SIG-M5 treated with dmso at 0.1 percent for 504 hours (cell line): ENCODE results near the gene SERGEF.

Experiments
- DNase-seq: peaks from one replicate; lab custom pipeline; 2025; ENCODE audit not compliant: unreplicated experiment; lab: John Stamatoyannopoulos, UW

Gene SERGEF

DNA sequence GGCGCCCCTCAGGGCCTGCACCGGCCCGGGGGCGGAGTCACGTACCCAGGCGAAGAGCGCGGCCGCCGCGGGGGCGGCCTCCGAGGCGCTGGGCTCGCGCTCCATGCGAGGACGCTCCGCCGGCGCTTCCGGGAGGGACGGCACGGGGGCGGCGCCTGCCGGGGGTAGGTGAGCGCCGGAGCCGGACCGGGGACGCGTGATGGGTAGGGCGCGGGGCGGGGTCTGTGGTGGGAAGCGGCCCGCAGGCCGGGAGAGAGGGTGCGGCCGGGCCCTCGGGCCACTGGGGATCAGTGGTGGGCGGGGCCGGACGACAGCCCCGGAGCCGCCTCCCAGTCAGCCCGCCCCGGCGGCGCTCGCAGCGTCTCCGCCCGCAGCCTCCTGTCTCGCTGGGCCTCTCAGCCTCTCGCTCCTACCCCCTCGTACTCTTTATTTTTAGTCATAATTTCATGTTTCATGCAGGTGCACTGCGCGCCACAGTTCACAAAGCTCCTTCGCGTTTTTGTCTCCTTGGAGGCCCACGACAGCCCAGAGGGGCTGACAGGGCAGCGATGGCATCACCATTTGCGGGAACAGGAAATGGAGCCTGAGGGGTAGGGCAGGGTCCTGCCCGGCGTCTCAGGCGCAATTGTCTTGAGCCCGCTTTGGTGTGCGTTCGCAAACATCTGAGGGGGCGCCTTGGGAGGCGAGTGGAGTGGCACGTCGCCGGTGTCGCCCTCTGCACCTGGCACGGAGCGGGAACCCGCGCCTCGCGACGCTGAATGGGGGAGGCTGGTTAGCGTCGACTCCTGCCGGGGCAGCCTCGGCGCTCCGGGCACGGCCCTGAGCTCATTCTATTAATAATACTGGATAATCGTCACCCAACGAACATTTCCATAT lies at the start of gene SERGEF:
SERGEF (minus strand) TSS at position 142 of the 876 bp plus-strand sequence; CDS start at position 105, 37 bp downstream.
- DNase-seq, result peak; percentile 86

GRCh38 chr11:18061351-18061750 lies 48.5 kb upstream of the SERGEF start:
- no peak for DNase-seq

- no peak for DNase-seq
Observed at GRCh38 chr11:18056561-18057181, 43.8 kb upstream of the SERGEF start.

GRCh38 chr11:18054511-18055103 lies 41.8 kb upstream of the SERGEF start:
- no peak for DNase-seq

GRCh38 chr11:18050848-18051247 lies 38.0 kb upstream of the SERGEF start:
- no peak for DNase-seq

GRCh38 chr11:18046116-18046777 lies 33.4 kb upstream of the SERGEF start, which contains the start of gene TPH1:
Gene TPH1 (minus strand): TSS chr11:18046269. CDS start chr11:18040762, 5,507 bp downstream.
- no peak for DNase-seq

GRCh38 chr11:18036456-18036855 lies 23.6 kb upstream of the SERGEF start:
- no peak for DNase-seq

DNA sequence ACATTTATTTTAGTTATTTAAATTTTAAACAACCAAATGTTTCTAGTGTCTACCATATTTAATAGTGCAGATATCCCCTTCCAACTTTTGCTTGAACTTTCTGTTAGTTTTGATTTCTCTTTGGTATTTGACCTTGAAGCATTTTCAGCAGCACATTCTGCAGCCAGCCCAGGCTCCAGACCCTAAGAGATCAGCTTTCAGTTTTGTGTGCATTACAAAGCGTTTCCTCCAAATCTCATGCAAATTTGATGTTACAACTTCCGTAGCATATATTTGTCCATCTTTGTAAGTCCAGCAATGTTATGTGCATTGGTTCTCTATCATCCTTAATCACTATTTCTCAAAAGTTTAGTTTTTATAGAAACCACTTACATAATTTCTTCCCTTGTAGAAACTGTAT lies 14.6 kb upstream of the SERGEF start:
- no peak for DNase-seq

GRCh38 chr11:18022419-18022818 lies 9.6 kb upstream of the SERGEF start:
- no peak for DNase-seq

GRCh38 chr11:18019650-18020049 lies 6.8 kb upstream of the SERGEF start:
- DNase-seq, result no peak

DNA sequence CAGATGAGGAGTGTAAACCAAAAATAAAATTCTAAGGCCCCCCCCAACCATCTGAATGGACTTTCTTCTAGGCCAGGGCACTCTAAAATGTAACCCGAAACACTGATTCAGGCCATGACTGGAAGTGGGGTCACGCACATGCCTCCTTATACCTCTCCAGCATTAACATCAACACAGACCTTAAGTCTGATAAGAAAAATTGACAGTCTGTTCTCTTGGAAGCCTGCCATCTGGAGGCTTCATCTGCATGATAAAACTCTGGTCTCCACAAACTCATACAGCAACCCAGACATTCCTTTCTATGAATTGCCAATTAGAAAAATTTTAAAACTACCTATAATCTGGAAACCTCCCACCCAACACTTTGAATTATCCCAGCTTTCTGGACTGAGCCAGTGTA lies 3.9 kb upstream of the SERGEF start:
- DNase-seq, result no peak

- no peak for DNase-seq
Observed at GRCh38 chr11:18014876-18015275, 2.0 kb upstream of the SERGEF start.

DNA sequence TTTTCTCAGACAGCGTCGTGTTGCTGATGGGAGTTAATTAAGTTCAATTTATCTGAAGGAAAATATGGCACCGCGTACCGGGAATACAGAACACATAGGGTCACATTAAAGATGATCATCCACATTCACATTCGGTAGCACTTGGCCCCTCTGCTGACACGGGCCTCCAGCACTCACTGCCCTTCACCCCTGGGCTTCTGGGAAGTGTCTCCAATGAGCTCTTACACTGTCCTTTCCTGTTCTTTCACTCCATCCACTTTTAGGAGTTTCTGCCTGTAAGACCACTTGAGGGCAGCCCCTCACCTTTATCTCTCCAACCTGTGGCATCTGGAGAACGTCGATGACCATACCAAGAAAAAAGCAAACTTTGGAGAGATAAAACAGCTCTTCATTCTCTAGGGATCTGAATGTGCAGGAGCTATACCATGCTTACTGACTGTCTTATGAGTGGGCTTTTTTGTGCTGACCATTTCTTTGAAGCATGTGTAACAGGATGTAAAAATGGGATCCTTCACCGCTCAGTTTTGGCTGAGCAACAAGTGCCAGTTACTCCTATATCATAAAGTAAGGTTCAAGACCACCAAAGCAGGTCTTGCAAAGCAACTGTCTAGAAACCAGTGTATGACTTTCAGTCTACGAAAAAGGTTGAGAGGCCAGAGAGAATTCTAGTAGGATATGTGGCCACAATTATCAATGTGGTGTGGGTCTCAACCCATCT lies 1.1 kb upstream of the SERGEF start:
- no peak for DNase-seq

DNA sequence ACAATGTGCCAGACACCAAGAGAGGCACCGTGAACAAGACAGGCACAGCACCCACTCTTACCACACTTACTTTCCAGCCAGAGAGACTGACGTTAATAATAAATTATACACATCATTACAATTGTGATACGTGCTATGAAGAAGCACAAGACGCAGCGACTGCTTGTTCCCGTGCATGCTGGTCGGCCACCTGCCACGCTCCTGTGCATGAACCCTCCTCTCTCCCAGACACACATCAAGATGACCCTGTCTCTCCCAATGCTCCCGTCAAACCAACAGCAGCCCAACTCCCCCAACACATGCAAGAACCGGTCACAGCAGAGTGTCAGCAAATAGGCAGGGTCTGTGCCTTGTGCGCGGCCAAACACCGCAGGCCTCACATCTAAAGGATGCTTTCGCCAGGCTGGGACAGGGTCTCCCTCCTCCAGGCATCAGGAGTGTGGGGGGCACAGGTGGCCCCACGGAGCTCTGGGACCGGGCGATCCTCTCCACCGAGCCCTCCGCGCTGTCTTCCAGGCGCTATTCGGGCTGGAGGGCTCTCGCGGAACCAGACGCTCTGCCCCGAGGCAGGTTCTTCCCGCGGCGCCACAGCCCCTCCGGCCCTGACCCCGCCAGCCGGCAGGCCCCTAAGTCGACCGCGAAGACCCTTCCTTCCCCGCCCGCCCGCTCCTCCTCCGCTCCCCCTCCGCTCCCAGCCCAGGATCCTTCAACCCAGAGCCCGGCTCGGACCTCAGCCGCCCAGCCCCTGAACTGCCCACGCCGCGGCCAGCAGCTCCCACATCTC lies 533 bp downstream of the SERGEF start:
- no peak for DNase-seq

DNA sequence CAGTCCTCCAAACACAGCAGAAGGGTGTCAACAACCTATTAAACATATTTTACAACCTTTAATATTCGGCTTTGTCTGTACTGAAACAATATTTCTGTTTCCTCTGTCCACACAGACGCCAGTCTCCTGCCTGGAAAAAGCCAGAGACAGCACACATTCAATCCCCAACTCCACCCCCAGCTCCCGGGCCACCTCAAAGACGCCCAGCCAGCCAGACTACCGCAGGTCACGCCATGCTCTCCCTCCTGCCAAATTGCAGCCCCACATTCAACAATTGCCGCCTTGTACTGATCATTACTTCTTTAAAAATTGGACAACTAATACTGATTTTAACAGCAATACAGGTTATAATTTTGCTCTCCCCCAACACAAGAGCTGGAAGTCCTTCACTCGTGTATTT lies 1.2 kb downstream of the SERGEF start:
- no peak for DNase-seq

GRCh38 chr11:18010977-18011586 lies 1.8 kb downstream of the SERGEF start:
- no peak for DNase-seq

- DNase-seq, result no peak
Observed at GRCh38 chr11:18010121-18010670, 2.7 kb downstream of the SERGEF start.

DNA sequence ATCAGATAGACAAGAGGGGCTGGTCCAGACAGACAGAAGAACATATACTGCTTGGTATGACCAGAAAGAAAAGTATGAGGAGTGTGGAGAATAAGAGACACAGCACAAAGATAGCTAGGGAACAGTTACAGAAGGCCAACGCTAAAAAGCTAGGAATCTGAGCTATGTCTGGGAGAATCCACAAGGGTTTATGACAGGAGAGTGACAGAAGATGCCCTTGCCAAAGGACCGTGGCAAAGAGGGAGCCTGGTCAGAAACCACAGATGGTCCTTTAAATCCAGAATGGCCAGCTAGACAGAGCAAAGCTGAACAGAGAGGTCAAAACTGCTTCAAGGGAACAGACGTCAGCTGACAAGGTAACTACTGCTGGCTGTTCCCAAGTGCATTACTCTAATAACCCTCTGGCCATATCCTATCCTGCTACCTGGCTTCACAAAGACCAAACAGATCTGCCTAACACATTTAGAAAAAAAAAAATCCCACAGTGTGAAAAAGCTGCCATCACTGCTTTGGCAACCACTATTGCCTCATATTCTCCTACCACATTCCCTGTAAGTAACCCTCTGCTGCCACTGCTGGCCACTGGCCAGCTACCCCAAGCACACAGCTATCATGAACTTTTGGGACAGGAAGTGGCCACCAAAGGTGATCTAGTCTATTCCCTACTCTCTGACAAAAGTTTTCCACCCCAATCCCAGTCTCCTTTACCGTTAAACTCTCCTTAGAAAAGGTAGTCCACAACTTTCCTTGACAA lies 7.3 kb downstream of the SERGEF start:
- no peak for DNase-seq

GRCh38 chr11:18001191-18001590 lies 11.7 kb downstream of the SERGEF start:
- no peak for DNase-seq
